Mesothelial cell of epicardium (in vitro differentiated cells): ENCODE results near the gene DNAJC6. TPM values are rescaled to one million over a fixed set of nuclear protein-coding genes. Genes with fewer than 3 reads are reported as not detected.

Experiments
- DNase-seq, 2 experiments: peaks; one replicate each; pipeline ENCODE4 v3.0.0; 2021; ENCODE audit warnings: low spot score in 2 of 2; ENCODE audit not compliant: unreplicated experiment in 2 of 2
- H3K27ac Mint-ChIP-seq: 2 replicates; pipeline ENCODE4 v1.8.0; 2021; ENCODE audit warnings: mixed read lengths
- H3K27me3 Mint-ChIP-seq: 2 replicates; pipeline ENCODE4 v1.8.0; 2021; ENCODE audit warnings: low read depth, mixed read lengths
- H3K36me3 Mint-ChIP-seq: 2 replicates; pipeline ENCODE4 v1.8.0; 2021; ENCODE audit warnings: mixed read lengths
- H3K4me1 Mint-ChIP-seq: 2 replicates; pipeline ENCODE4 v1.8.0; 2021; ENCODE audit warnings: mixed read lengths
- H3K4me3 Mint-ChIP-seq: 2 replicates; pipeline ENCODE4 v1.8.0; 2021; ENCODE audit warnings: mild to moderate bottlenecking, moderate library complexity, mixed read lengths
- H3K9me3 Mint-ChIP-seq: 2 replicates; pipeline ENCODE4 v1.8.0; 2021; ENCODE audit warnings: mixed read lengths
- CTCF ChIP-seq: fragments of 200-600 bp; sonication (generic); IDR thresholded peaks from one replicate; pipeline ENCODE4 v1.5.0; 2021; ENCODE audit warnings: antibody characterized with exemption; ENCODE audit not compliant: unreplicated experiment
- total RNA-seq: library from RNA; stranded (reverse); gene quantifications from 3 replicates; pipeline ENCODE4 v1.2.1, GENCODE V29; 2021

DNAJC6 gene
- total RNA-seq, 1 donor from 2014 or later = 19.4 TPM

GRCh38 chr1:65457868-65458267 lies 148.5 kb downstream of the DNAJC6 start:
- H3K27me3 Mint-ChIP-seq = no peaks in the 10 kb centered on the region
- H3K4me3 Mint-ChIP-seq = no peak overlapping the region
- DNase-seq = no peak
- peaks cover 5% of the 10 kb centered on the region for H3K36me3 Mint-ChIP-seq
- H3K9me3 Mint-ChIP-seq = peaks cover 22% of the 10 kb centered on the region
- H3K27ac Mint-ChIP-seq = no peak overlapping the region
- no peaks in the 10 kb centered on the region for H3K4me1 Mint-ChIP-seq
- no peak for TF ChIP-seq CTCF

- TF ChIP-seq CTCF = no peak
- Mint-ChIP-seq H3K9me3 (peaks cover 28% of the 10 kb centered on the region), H3K4me3 (no peak overlapping the region), H3K27me3 (no peaks in the 10 kb centered on the region), H3K27ac (no peak overlapping the region), H3K4me1 (no peaks in the 10 kb centered on the region), H3K36me3 (peaks cover 5% of the 10 kb centered on the region)
- DNase-seq = no peak
Measured at GRCh38 chr1:65458730-65459396, 149.5 kb downstream of the DNAJC6 start.

- DNase-seq = no peak
- TF ChIP-seq CTCF = no peak
- H3K36me3 Mint-ChIP-seq = peaks cover 5% of the 10 kb centered on the region
- H3K4me3 Mint-ChIP-seq = no peak overlapping the region
- peaks cover 30% of the 10 kb centered on the region for H3K9me3 Mint-ChIP-seq
- H3K27ac Mint-ChIP-seq = no peak overlapping the region
- H3K27me3 Mint-ChIP-seq = no peaks in the 10 kb centered on the region
- H3K4me1 Mint-ChIP-seq = no peaks in the 10 kb centered on the region
Measured at GRCh38 chr1:65459397-65459768, 150.0 kb downstream of the DNAJC6 start.

Other genes with a start within 250 kb of the DNAJC6 start
- gene AK4, start 161.3 kb upstream of the DNAJC6 start, total RNA-seq = 18.7 to 20.7 TPM (median 19.2 TPM) in 3 replicates
- gene LEPR, start 111.1 kb downstream of the DNAJC6 start, total RNA-seq = 4.3 to 5.0 TPM (median 4.7 TPM) in 3 replicates
- 65.7 to 71.1 TPM (median 69.6 TPM) in 3 replicates for gene LEPROT, start 111.1 kb downstream of the DNAJC6 start, total RNA-seq